HL-60 (cell line): Measurements from ENCODE around the gene TBL1X.

ENCODE experiments used
- POLR2AphosphoS5 ChIP-seq: IDR thresholded peaks from 2 replicates; pipeline ENCODE4 v1.6.1; 2012; ENCODE audit warnings: low read depth
- TF ChIP-seq, protein P1 (sequence below): IDR thresholded peaks from one replicate; pipeline ENCODE4 v1.5.1; 2011; ENCODE audit warnings: low read length, control low read depth, inconsistent platforms; ENCODE audit not compliant: insufficient read depth

- TF ChIP-seq, protein P1, sequence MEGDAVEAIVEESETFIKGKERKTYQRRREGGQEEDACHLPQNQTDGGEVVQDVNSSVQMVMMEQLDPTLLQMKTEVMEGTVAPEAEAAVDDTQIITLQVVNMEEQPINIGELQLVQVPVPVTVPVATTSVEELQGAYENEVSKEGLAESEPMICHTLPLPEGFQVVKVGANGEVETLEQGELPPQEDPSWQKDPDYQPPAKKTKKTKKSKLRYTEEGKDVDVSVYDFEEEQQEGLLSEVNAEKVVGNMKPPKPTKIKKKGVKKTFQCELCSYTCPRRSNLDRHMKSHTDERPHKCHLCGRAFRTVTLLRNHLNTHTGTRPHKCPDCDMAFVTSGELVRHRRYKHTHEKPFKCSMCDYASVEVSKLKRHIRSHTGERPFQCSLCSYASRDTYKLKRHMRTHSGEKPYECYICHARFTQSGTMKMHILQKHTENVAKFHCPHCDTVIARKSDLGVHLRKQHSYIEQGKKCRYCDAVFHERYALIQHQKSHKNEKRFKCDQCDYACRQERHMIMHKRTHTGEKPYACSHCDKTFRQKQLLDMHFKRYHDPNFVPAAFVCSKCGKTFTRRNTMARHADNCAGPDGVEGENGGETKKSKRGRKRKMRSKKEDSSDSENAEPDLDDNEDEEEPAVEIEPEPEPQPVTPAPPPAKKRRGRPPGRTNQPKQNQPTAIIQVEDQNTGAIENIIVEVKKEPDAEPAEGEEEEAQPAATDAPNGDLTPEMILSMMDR: no peak
- no peak for TF ChIP-seq POLR2AphosphoS5
These were observed 225.2 kb downstream of the TBL1X start for GRCh38 chrX:9690046-9690445.
